Thyroid gland (tissue), 4 donors: ENCODE results near the gene SPOP. TPM values are rescaled to one million over a fixed set of nuclear protein-coding genes. Genes with fewer than 3 reads are reported as not detected.
"Not testable (repeated sequence)": the region's sequence is repeated elsewhere in the genome, so short reads cannot be mapped to it uniquely, and the experiment has no call there.

Source experiments
- DNase-seq, 2 donors: peaks; one replicate each; pipeline ENCODE4 v3.0.0-alpha.2; 2019
- H3K27ac ChIP-seq, 3 donors: fragments of 200-600 bp; sonication (generic); 1 replicate in 2 of 3; 2 replicates in 1 of 3; pipeline ENCODE4 v1.5.1; 2016 to 2019; ENCODE audit warnings: mild to moderate bottlenecking in 1 of 3, moderate library complexity in 1 of 3
- H3K27me3 ChIP-seq: fragments of 200-600 bp; sonication (generic); one replicate; pipeline ENCODE4 v1.5.1; 2019
- H3K36me3 ChIP-seq, 2 donors: fragments of 200-600 bp; sonication (generic); one replicate each; pipeline ENCODE4 v1.5.1; 2016 to 2019
- H3K4me1 ChIP-seq, 2 donors: fragments of 200-600 bp; sonication (generic); one replicate each; pipeline ENCODE4 v1.5.1; 2017 to 2019
- H3K4me3 ChIP-seq, 3 donors: fragments of 200-600 bp; sonication (generic); replicated peaks in 1 of 3; 1 replicate in 2 of 3; 2 replicates in 1 of 3; pipeline ENCODE4 v1.5.1; 2016; ENCODE audit warnings: mild to moderate bottlenecking in 1 of 3
- H3K9me3 ChIP-seq: fragments of 200-600 bp; sonication (generic); one replicate; pipeline ENCODE4 v1.5.1; 2017
- POLR2A ChIP-seq, 2 donors: fragments of 450-650 bp; IDR thresholded peaks; one replicate each; pipeline ENCODE4 v1.6.1; 2017; ENCODE audit warnings: antibody characterized with exemption in 2 of 2, mild to moderate bottlenecking in 2 of 2, moderate library complexity in 1 of 2
- WGBS, 2 donors: methylation state at CpG; one replicate each; pipeline ENCODE4 v1.1.5; 2017; 5-methylcytosine and 5-hydroxymethylcytosine counted together
- intact Hi-C: fragments of 100-400 bp; cut with DNase I; formaldehyde crosslinking; loops from one replicate; pipeline ENCODE4 v1.15.1; 2023
- total RNA-seq, 4 donors: library from RNA; depleted of rRNA; stranded (reverse); fragments of >200 nt; gene quantifications; one replicate each; pipeline ENCODE4 v1.2.3, GENCODE V29; 2016
- TF ChIP-seq, protein P1 (sequence below), 6 experiments: fragments of 200-600 bp in 3 of 6; fragments of 450-650 bp in 3 of 6; sonication (generic) in 3 of 6; IDR thresholded peaks; one replicate each; pipeline ENCODE4 v1.5.1; 2016 to 2019; ENCODE audit warnings: antibody characterized with exemption in 6 of 6, mild to moderate bottlenecking in 2 of 6, inconsistent platforms in 1 of 6, moderate library complexity in 1 of 6

The SPOP gene
- 10 to 100 TPM; 78.5 to 86.4 (median 81.6) TPM for total RNA-seq

DNA sequence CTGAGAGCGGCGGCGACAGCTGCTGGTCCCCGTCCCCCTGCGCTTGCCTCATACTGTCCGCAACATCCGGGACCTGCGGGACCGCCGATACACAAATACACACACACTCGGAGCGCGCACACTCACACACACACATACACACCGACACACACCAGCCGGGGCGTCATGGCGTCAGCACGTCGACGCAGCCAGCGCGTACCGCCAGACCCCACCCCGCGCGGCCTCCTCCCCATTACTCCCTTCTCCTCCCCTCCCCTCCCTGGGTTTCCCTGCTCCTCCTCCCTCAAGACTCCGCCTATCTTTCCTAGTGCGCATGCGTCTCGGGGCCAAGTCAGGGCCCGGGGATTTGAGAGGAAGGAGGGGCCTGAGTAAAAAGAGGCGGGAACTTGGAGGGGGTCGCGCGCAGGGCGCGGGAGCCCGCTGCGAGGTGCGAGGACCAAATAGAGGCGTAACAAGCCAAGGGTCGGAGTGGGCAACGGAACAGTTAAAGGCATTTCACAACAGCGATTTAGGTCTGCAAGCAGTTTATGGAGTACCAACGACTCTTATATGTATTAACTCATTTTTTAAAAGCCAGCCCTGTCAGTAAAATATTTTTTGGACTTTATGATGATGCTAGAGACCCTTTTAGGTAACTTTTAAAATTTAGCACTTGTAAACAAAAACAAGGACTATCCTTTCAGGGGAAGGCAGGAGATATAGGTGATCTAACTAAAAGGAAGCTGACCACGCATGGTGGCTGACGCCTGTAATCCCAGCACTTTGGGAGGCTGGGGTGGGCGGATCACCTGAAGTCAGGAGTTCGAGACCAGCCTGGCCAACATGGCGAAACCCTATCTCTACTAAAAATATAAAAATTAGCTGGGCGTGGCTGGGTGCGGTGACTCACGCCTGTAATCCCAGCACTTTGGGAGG is at the start of gene SPOP:
Gene SPOP, minus strand, starts transcription at position 165 of the 915 bp plus-strand sequence. CDS start 55,287 bp downstream, outside the sequence.
- intact Hi-C loops, result no loop called here
- peak in 1 of 2 donors; percentile 72 for TF ChIP-seq POLR2A (IDR thresholded peaks at IDR 0.05)
- TF ChIP-seq, protein P1, sequence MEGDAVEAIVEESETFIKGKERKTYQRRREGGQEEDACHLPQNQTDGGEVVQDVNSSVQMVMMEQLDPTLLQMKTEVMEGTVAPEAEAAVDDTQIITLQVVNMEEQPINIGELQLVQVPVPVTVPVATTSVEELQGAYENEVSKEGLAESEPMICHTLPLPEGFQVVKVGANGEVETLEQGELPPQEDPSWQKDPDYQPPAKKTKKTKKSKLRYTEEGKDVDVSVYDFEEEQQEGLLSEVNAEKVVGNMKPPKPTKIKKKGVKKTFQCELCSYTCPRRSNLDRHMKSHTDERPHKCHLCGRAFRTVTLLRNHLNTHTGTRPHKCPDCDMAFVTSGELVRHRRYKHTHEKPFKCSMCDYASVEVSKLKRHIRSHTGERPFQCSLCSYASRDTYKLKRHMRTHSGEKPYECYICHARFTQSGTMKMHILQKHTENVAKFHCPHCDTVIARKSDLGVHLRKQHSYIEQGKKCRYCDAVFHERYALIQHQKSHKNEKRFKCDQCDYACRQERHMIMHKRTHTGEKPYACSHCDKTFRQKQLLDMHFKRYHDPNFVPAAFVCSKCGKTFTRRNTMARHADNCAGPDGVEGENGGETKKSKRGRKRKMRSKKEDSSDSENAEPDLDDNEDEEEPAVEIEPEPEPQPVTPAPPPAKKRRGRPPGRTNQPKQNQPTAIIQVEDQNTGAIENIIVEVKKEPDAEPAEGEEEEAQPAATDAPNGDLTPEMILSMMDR (IDR thresholded peaks at IDR 0.05), result no peak
- H3K4me1 ChIP-seq, result peaks cover 24 to 26% of the 10 kb centered on the region in 2 donors
- DNase-seq, result peak; percentile 99
- no peaks in the 10 kb centered on the region for H3K27me3 ChIP-seq
- H3K9me3 ChIP-seq, result no peaks in the 10 kb centered on the region
- peak within 1 kb of the TSS; percentile 3 to 53 (median 18) for H3K4me3 ChIP-seq
- H3K27ac ChIP-seq, result peak within 1 kb of the TSS; percentile 89 to 98 (median 98)
- WGBS, 2 donors, result 16 to 19% methylated on average over 44 to 53 of the region's 53 CpGs
- no peaks in the 10 kb centered on the region for H3K36me3 ChIP-seq

DNA sequence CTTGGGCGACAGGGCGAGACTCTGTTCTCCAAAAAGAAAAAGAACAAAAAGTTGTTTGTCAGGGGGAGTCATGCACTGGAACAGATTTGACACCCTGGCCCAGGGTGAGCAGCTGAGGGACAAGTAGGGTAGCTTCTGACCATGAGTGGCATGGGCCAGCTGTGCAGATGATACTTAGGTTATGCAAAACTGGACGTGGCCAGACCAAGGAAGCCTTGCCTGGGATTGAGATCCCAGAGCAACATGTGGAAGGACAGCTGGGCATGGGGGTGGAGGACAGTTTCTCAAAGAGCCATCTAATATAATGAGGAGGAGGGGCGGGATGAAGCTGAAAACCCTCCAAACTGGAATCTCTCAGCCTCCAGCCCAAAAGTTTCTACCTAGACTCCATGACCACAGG is 49.5 kb upstream of the SPOP start:
- H3K36me3 ChIP-seq, result no peaks in the 10 kb centered on the region
- no peaks in the 10 kb centered on the region for H3K9me3 ChIP-seq
- no peaks in the 10 kb centered on the region for H3K27me3 ChIP-seq
- intact Hi-C loops, result no loop called here
- TF ChIP-seq, protein P1 (IDR thresholded peaks at IDR 0.05), result no peak
- no peak for TF ChIP-seq POLR2A (IDR thresholded peaks at IDR 0.05)
- H3K27ac ChIP-seq, result no peak overlapping the region
- H3K4me1 ChIP-seq, result peaks cover 36 to 55% of the 10 kb centered on the region in 2 donors
- no peak overlapping the region for H3K4me3 ChIP-seq
- no peak for DNase-seq
- WGBS, 2 donors, result 90 to 94% methylated on average over 4 of the region's 4 CpGs

DNA sequence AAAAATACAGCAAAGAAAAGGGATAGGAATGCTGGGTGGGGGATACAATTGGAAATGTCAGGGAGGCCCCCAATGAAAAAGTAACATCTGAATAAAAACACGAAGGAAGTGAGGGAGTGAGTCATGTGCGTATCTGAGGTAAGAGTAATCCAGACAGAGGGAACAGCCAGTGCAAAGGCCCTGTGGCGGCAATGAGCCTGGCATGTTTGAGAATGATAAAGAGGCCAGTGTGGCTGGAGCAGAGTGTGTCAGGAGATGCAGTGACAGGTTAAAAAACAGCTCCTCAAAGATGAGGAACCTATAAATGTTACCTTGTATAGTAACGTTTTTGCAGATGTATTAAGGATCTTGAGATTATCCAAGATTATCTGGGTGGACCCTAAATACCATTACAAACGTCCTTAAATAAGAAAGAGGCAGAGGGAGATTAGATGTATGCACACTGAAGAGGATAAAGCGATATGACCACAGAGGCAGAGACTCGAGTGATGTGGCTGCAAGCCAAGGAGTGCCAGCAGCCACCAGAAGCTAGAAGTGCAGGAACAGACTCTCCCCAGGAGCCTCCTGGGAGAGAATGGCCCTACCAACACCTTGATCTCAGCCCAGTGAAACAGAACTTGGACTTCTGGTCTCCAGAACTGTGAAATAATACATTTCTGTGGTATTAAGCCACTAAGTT is 47.7 kb upstream of the SPOP start:
- Histone ChIP-seq H3K4me3 (no peak overlapping the region), H3K9me3 (no peaks in the 10 kb centered on the region), H3K27me3 (no peaks in the 10 kb centered on the region), H3K4me1 (peaks cover 31 to 52% of the 10 kb centered on the region in 2 donors), H3K36me3 (no peaks in the 10 kb centered on the region), H3K27ac (peak overlapping the region; percentile 5 to 79 (median 30))
- 79 to 84% methylated on average over 7 of the region's 7 CpGs for WGBS, 2 donors
- intact Hi-C loops, result no loop called here
- DNase-seq, result peak in 1 of 2 donors; percentile 15
- no peak for TF ChIP-seq POLR2A (IDR thresholded peaks at IDR 0.05)
- TF ChIP-seq, protein P1 (IDR thresholded peaks at IDR 0.05), result no peak

DNA sequence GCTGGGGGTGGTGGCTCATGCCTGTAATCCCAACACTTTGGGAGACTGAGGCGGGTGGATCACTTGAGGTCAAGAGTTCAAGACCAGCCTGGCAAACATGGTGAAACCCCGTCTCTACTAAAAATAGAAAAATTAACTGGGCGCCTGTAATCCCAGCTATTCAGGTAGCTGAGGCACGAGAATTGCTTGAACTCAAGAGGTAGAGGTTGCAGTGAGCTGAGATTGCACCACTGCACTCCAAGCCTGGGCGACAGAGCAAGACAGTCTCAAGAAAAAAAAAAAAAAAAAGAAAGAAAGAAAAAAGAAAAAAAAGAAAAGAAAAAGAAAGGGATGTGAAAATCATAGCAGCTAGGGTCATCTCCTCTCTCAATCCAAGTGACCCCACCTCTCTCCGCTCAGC is 46.7 kb upstream of the SPOP start:
- H3K9me3 ChIP-seq, intact Hi-C loops, H3K36me3 ChIP-seq, H3K27me3 ChIP-seq, H3K4me3 ChIP-seq: not testable (repeated sequence)
- 46 to 70% methylated on average over 6 of the region's 6 CpGs for WGBS, 2 donors
- Histone ChIP-seq H3K27ac (peak overlapping the region; percentile 72 to 89 (median 79)), H3K4me1 (peaks cover 22 to 42% of the 10 kb centered on the region in 2 donors)
- DNase-seq, result peak; percentile 68 to 69

DNA sequence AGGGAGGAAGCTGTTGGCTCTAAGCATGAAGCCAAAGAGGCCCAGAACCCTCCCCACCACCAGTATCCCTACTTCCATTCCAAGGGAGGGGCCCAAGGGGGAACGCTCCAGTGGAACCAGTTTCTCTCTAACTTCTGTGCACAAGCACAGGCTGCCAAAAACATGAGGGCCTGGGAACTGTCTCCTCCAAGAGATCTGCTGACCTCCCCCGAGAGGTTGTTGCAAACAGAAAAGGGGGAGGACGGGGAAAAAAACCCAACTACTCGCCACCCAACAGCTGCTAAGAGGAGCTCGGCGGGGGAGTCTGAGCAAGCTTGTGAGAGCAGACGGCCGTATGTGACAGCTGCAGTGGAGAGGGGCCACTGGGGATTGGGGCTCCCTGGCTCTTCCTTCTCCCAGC is 45.5 kb upstream of the SPOP start:
- TF ChIP-seq, protein P1 (IDR thresholded peaks at IDR 0.05), result no peak
- no peak for TF ChIP-seq POLR2A (IDR thresholded peaks at IDR 0.05)
- H3K4me3 ChIP-seq, result no peak overlapping the region
- WGBS, 2 donors, result 21% methylated on average over 8 of the region's 8 CpGs
- H3K4me1 ChIP-seq, result peaks cover 22 to 33% of the 10 kb centered on the region in 2 donors
- H3K27me3 ChIP-seq, result no peaks in the 10 kb centered on the region
- peak; percentile 92 to 94 for DNase-seq
- intact Hi-C loops, result no loop called here
- H3K9me3 ChIP-seq, result no peaks in the 10 kb centered on the region
- peaks cover 10 to 14% of the 10 kb centered on the region in 2 donors for H3K36me3 ChIP-seq
- H3K27ac ChIP-seq, result peak overlapping the region; percentile 72 to 89 (median 79)
